K562 (cell line): Measurements from ENCODE around the gene XBP1. TPM values are rescaled to one million over a fixed set of nuclear protein-coding genes. Genes with fewer than 3 reads are reported as not detected.

ENCODE experiments used
- ATF1 ChIP-seq, 2 experiments: fragments of 450-650 bp in 1 of 2; IDR thresholded peaks; 2 replicates each; pipeline ENCODE4 v1.6.1; 2016; ENCODE audit warnings: missing compliant biosample characterization in 1 of 2, missing genetic modification characterization in 1 of 2
- ETV1 ChIP-seq: fragments of 450-650 bp; conservative IDR thresholded peaks from 2 replicates; pipeline ENCODE4 v1.6.1; 2016; ENCODE audit warnings: missing genetic modification characterization, control low read depth, low read depth, missing compliant biosample characterization
- GABPB1 ChIP-seq: sonication (generic); formaldehyde crosslinking; IDR thresholded peaks from 2 replicates; pipeline ENCODE4 v1.8.0; 2022; ENCODE audit warnings: mild to moderate bottlenecking, missing genetic modification reagents
- HNRNPH1 ChIP-seq: fragments of 200-400 bp; formaldehyde crosslinking; optimal IDR thresholded peaks from 2 replicates; pipeline ENCODE3; 2017; ENCODE audit warnings: low read depth, mild to moderate bottlenecking, low read length, moderate library complexity
- ILF3 ChIP-seq: fragments of 450-650 bp; IDR thresholded peaks from 2 replicates; pipeline ENCODE4 v1.6.1; 2018; ENCODE audit warnings: antibody characterized with exemption, mild to moderate bottlenecking, moderate library complexity, borderline replicate concordance
- PHB2 ChIP-seq: fragments of 450-650 bp; IDR thresholded peaks from 2 replicates; pipeline ENCODE4 v1.6.1; 2017; ENCODE audit warnings: low read depth
- PTTG1 ChIP-seq: fragments of 450-650 bp; IDR thresholded peaks from 2 replicates; pipeline ENCODE4 v1.6.1; 2016; ENCODE audit warnings: low read depth, mild to moderate bottlenecking, missing genetic modification characterization, missing compliant biosample characterization
- RBFOX2 ChIP-seq: fragments of 200-400 bp; formaldehyde crosslinking; IDR thresholded peaks from 2 replicates; pipeline ENCODE4 v1.6.1; 2017; ENCODE audit warnings: low read depth, mild to moderate bottlenecking, low read length, moderate library complexity
- SOX6 ChIP-seq: fragments of 450-650 bp; IDR thresholded peaks from 2 replicates; pipeline ENCODE4 v1.6.1; 2014; ENCODE audit warnings: mild to moderate bottlenecking
- SUPT5H ChIP-seq: fragments of 450-650 bp; IDR thresholded peaks from 2 replicates; pipeline ENCODE4 v1.6.1; 2016
- U2AF1 ChIP-seq: fragments of 200-400 bp; formaldehyde crosslinking; optimal IDR thresholded peaks from 2 replicates; pipeline ENCODE3; 2017; ENCODE audit warnings: mild to moderate bottlenecking, low read depth, low read length, moderate library complexity
- XRCC4 ChIP-seq: IDR thresholded peaks from one replicate; pipeline ENCODE4 v1.6.1; 2011; ENCODE audit not compliant: insufficient read depth, insufficient read length; ENCODE audit errors: extremely low read depth
- ZC3H11A ChIP-seq: IDR thresholded peaks from 2 replicates; pipeline ENCODE4 v1.6.1; 2012; ENCODE audit warnings: low read depth, low read length, improper control_type of control experiment
- ZEB2 ChIP-seq: fragments of 450-650 bp; IDR thresholded peaks from 2 replicates; pipeline ENCODE4 v1.6.1; 2016
- ZNF24 ChIP-seq: fragments of 450-650 bp; IDR thresholded peaks from 2 replicates; pipeline ENCODE4 v1.6.1; 2016
- ZNF699 ChIP-seq: fragments of 250-450 bp; sonication (Bioruptor Pico); IDR thresholded peaks from 2 replicates; pipeline ENCODE4 v1.8.0; 2021; ENCODE audit warnings: mild to moderate bottlenecking, moderate library complexity; ENCODE audit not compliant: insufficient replicate concordance
- ZNF79 ChIP-seq: fragments of 250-450 bp; sonication (Bioruptor Pico); IDR thresholded peaks from 2 replicates; pipeline ENCODE4 v1.4.0; 2020; ENCODE audit warnings: low read depth, mild to moderate bottlenecking, moderate library complexity
- polyA plus RNA-seq, 8 experiments: library from polyadenylated mRNA; depleted of rRNA in 4 of 8; stranded (reverse) in 5 of 8; unstranded in 3 of 8; fragments of >200 nt; fragmentation: Nextera tagmentation in 2 of 8; fragmentation: Illumina TruSeq in 1 of 8; extraction: Ambion mirVana in 2 of 8; extraction: Trizol in 1 of 8; gene quantifications; 2 replicates each; pipeline versions ENCODE4 v1.2.1 to v1.2.3, GENCODE V29; 2011 to 2014; ENCODE audit warnings: inconsistent platforms in 1 of 8, missing spikeins in 1 of 8
- total RNA-seq, 7 experiments: library from RNA; depleted of rRNA in 6 of 7; stranded (reverse); fragments of >200 nt in 6 of 7; fragmentation: Illumina TruSeq in 2 of 7; extraction: Trizol in 2 of 7; gene quantifications; 2 replicates each; pipeline versions ENCODE4 v1.2.1 to v1.2.3, GENCODE V29; 2011 to 2021; ENCODE audit warnings: low replicate concordance in 1 of 7
- TF ChIP-seq, protein P1 (sequence below): sonication (generic); formaldehyde crosslinking; IDR thresholded peaks from 2 replicates; pipeline ENCODE4 v1.8.0; 2023; ENCODE audit warnings: mild to moderate bottlenecking, missing genetic modification reagents
- TF ChIP-seq, protein P2 (sequence below): conservative IDR thresholded peaks from 2 replicates; pipeline ENCODE4 v1.6.1; 2011; ENCODE audit warnings: low read depth, mild to moderate bottlenecking, low read length; ENCODE audit not compliant: control insufficient read depth
- TF ChIP-seq, protein P3 (sequence below): fragments of 200-800 bp; sonication (Bioruptor generic); IDR thresholded peaks from 2 replicates; pipeline ENCODE4 v1.6.1; 2017; ENCODE audit warnings: missing genetic modification characterization, missing compliant biosample characterization
- TF ChIP-seq, protein P4 (sequence below): fragments of 250-450 bp; sonication (Bioruptor Pico); IDR thresholded peaks from 2 replicates; pipeline ENCODE4 v1.5.0; 2021; ENCODE audit warnings: mild to moderate bottlenecking, moderate library complexity

Gene XBP1
- total and polyA plus RNA-seq, 9 of the 15 experiments (the other 6 are each of a cell fraction or from before 2014, with no cell fraction given), result 25.0 to 218 (median 94.6) TPM

DNA sequence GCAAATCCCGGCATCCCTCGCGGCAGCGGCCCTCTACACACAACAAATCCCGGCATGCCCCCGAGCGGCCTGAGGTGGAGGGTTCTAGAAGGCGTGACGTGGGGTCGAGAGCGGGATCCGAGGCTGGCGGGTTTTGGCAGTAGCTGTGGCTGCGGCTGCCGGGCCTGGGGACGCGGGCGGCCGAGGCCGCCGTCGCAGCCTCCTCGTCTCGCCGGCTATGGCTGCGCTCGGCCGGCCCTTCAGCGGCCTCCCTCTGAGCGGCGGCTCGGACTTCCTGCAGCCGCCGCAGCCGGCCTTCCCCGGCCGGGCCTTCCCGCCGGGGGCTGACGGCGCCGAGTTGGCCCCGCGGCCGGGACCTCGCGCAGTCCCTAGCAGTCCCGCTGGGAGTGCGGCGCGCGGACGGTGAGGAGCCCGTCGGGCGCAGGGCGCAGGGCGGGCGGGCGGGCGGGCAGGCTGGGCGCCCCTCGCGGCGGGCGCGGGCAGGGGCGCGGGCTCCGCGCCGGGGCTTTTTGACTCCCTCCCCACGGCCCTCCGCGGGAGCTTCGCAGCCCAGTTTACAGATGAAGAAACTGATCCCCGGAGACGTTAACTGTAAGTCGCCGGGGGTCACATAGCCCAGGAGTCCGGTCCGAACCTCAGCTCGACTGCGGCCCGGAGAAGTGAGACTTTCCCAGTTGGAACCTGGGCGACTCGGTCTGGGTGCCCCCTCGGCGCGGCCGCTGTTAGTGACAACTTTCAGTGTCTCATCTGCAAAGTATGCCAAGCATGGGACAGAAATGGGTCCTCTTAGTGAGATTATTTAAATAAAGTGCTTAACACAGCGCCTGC lies 27.5 kb downstream of the XBP1 start, which contains the start of gene CCDC117 (continued):
- no peak for TF ChIP-seq HNRNPH1
- no peak for TF ChIP-seq ZNF79 (CRISPR knock-in tag)
- no peak for TF ChIP-seq SUPT5H
- no peak for TF ChIP-seq SOX6
- TF ChIP-seq ZNF699 (CRISPR knock-in tag), result no peak
- no peak for TF ChIP-seq GABPB1 (CRISPR knock-in tag)
- peak; percentile 87 for TF ChIP-seq RBFOX2
- TF ChIP-seq PTTG1 (tag), result no peak
- no peak for TF ChIP-seq ZNF24
- no peak for TF ChIP-seq ILF3
- TF ChIP-seq, protein P1, sequence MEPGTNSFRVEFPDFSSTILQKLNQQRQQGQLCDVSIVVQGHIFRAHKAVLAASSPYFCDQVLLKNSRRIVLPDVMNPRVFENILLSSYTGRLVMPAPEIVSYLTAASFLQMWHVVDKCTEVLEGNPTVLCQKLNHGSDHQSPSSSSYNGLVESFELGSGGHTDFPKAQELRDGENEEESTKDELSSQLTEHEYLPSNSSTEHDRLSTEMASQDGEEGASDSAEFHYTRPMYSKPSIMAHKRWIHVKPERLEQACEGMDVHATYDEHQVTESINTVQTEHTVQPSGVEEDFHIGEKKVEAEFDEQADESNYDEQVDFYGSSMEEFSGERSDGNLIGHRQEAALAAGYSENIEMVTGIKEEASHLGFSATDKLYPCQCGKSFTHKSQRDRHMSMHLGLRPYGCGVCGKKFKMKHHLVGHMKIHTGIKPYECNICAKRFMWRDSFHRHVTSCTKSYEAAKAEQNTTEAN (CRISPR knock-in tag), result no peak
- TF ChIP-seq U2AF1, result no peak
- TF ChIP-seq XRCC4, result no peak
- TF ChIP-seq, protein P2, sequence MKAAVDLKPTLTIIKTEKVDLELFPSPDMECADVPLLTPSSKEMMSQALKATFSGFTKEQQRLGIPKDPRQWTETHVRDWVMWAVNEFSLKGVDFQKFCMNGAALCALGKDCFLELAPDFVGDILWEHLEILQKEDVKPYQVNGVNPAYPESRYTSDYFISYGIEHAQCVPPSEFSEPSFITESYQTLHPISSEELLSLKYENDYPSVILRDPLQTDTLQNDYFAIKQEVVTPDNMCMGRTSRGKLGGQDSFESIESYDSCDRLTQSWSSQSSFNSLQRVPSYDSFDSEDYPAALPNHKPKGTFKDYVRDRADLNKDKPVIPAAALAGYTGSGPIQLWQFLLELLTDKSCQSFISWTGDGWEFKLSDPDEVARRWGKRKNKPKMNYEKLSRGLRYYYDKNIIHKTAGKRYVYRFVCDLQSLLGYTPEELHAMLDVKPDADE, result peak; percentile 48; the same call in 1 of the 2 replicates
- no peak for TF ChIP-seq ZEB2
- no peak for TF ChIP-seq ZC3H11A
- peak; percentile 35; the same call in 1 of the 2 replicates for TF ChIP-seq ATF1 (CRISPR knock-in tag; IDR thresholded peaks at IDR 0.05)
- peak; percentile 90 for TF ChIP-seq ATF1 (tag; IDR thresholded peaks at IDR 0.05)
- peak; percentile 76 for TF ChIP-seq ETV1
- TF ChIP-seq, protein P3, sequence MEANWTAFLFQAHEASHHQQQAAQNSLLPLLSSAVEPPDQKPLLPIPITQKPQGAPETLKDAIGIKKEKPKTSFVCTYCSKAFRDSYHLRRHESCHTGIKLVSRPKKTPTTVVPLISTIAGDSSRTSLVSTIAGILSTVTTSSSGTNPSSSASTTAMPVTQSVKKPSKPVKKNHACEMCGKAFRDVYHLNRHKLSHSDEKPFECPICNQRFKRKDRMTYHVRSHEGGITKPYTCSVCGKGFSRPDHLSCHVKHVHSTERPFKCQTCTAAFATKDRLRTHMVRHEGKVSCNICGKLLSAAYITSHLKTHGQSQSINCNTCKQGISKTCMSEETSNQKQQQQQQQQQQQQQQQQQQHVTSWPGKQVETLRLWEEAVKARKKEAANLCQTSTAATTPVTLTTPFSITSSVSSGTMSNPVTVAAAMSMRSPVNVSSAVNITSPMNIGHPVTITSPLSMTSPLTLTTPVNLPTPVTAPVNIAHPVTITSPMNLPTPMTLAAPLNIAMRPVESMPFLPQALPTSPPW (CRISPR knock-in tag), result peak; percentile 68
- TF ChIP-seq, protein P4, sequence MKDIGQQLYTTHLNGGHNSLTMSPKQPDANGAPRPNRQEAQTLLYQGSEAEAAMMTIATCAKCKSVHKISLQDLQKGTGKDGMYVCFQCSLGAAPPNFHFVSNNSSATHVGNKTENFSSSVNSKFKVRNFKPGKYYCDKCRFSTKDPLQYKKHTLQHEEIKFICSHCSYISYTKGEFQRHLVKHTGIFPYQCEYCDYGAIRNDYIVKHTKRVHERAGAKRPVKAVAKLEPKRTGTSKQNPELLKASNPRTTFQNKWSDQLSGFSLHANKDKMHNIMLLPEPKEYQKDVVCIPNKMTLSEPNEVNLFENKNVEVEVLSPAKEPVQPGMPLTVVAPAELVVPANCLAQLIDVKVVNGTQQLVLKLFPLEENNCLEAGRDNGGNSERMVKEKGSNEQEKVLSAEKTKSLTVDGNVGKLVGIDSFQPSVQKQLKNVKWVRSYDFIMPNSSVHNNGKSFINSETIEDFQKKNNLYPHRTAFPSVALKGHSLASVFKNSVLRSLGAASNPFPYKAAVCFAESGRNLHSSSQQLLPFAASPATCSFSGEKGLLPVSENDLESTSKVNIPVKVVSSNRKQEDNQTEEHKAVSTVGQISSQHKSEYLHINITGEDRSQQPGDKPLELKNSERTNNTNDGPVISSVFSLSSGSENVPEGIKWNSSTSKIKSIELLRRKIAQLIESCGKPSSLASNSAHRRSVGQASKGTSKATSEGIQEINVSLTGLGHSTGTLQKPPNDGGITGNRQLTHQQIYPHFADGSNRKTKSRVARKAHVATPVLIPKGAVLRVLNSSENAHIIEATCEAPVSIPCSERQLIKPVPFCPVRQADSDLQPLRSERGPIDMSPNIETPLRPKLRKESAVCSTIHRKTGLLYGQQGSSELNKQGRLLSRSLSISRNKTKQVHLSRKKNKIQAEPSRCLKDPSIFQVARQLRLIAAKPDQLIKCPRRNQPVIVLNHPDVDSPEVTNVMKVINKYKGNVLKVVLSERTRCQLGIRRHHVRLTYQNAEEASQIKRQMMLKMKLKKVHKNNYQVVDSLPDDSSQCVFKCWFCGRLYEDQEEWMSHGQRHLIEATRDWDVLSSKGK, result no peak
- no peak for TF ChIP-seq PHB2
